Kasumi-1 (cell line): ENCODE results near the gene WDR1.

Source experiments
- DNase-seq, 2 experiments: peaks; one replicate each; lab custom pipeline; 2025; lab: John Stamatoyannopoulos, UW

The WDR1 gene

GRCh38 chr4:10040049-10040892, 76.3 kb downstream of the WDR1 start:
- DNase-seq = no peak

- no peak for DNase-seq
Measured at GRCh38 chr4:10036807-10037342, 79.7 kb downstream of the WDR1 start.

- DNase-seq = no peak
Measured at GRCh38 chr4:10035130-10035529, 81.5 kb downstream of the WDR1 start.

- no peak for DNase-seq
Measured at GRCh38 chr4:10034612-10035104, 81.9 kb downstream of the WDR1 start.

GRCh38 chr4:10034136-10034535, 82.5 kb downstream of the WDR1 start:
- DNase-seq = no peak

- no peak for DNase-seq
Measured at GRCh38 chr4:10033191-10033881, 83.3 kb downstream of the WDR1 start.

GRCh38 chr4:10032625-10033024, 84.0 kb downstream of the WDR1 start:
- DNase-seq = no peak

GRCh38 chr4:10031668-10032590, 84.7 kb downstream of the WDR1 start:
- DNase-seq = no peak

GRCh38 chr4:10030972-10031667, 85.5 kb downstream of the WDR1 start:
- no peak for DNase-seq

- no peak for DNase-seq
Measured at GRCh38 chr4:10029403-10029802, 87.2 kb downstream of the WDR1 start.

GRCh38 chr4:10028910-10029309, 87.7 kb downstream of the WDR1 start:
- DNase-seq = no peak

- DNase-seq = no peak
Measured at GRCh38 chr4:10026485-10026884, 90.1 kb downstream of the WDR1 start.

GRCh38 chr4:10025230-10025806, 91.3 kb downstream of the WDR1 start:
- DNase-seq = no peak
